ENCODE results near the gene TAF8.

Gene TAF8

GRCh38 chr6:42028234-42029061 is 21.9 kb upstream of the TAF8 start:
- TF ChIP-seq RAD21 (IDR thresholded peaks at IDR 0.05; ENCODE audit: low read depth) = no peak
- no peak for TF ChIP-seq YY1 (IDR thresholded peaks at IDR 0.05; ENCODE audit: low read depth)
- TF ChIP-seq ZBTB7A (IDR thresholded peaks at IDR 0.05; ENCODE audit: low read depth) = no peak
- no peak for TF ChIP-seq EGR1 (IDR thresholded peaks at IDR 0.05)
- TF ChIP-seq, protein P1, sequence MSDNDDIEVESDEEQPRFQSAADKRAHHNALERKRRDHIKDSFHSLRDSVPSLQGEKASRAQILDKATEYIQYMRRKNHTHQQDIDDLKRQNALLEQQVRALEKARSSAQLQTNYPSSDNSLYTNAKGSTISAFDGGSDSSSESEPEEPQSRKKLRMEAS (IDR thresholded peaks at IDR 0.05) = no peak
- no peak for TF ChIP-seq CREB1 (IDR thresholded peaks at IDR 0.05; ENCODE audit: low read depth)
- TF ChIP-seq TAF1 (IDR thresholded peaks at IDR 0.05; ENCODE audit: low read depth) = no peak
- no peak for TF ChIP-seq TEAD4 (IDR thresholded peaks at IDR 0.05)
- TF ChIP-seq, protein P2, sequence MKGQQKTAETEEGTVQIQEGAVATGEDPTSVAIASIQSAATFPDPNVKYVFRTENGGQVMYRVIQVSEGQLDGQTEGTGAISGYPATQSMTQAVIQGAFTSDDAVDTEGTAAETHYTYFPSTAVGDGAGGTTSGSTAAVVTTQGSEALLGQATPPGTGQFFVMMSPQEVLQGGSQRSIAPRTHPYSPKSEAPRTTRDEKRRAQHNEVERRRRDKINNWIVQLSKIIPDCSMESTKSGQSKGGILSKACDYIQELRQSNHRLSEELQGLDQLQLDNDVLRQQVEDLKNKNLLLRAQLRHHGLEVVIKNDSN (IDR thresholded peaks at IDR 0.05) = no peak
- TF ChIP-seq CEBPB (IDR thresholded peaks at IDR 0.05) = no peak
- TF ChIP-seq EP300 (IDR thresholded peaks at IDR 0.05; ENCODE audit: borderline replicate concordance) = no peak
- no peak for TF ChIP-seq TCF12 (IDR thresholded peaks at IDR 0.05; ENCODE audit: low read depth)

GRCh38 chr6:42029062-42029685 is 21.1 kb upstream of the TAF8 start:
- TF ChIP-seq RAD21 (IDR thresholded peaks at IDR 0.05; ENCODE audit: low read depth) (no peak), TAF1 (IDR thresholded peaks at IDR 0.05; ENCODE audit: low read depth) (no peak), YY1 (IDR thresholded peaks at IDR 0.05; ENCODE audit: low read depth) (no peak), NFIC (IDR thresholded peaks at IDR 0.05) (no peak), TCF12 (IDR thresholded peaks at IDR 0.05; ENCODE audit: low read depth) (no peak), FOXM1 (IDR thresholded peaks at IDR 0.05; ENCODE audit: borderline replicate concordance, low read depth) (no peak), CREB1 (IDR thresholded peaks at IDR 0.05; ENCODE audit: low read depth) (no peak), TEAD4 (IDR thresholded peaks at IDR 0.05) (no peak), EGR1 (IDR thresholded peaks at IDR 0.05) (no peak), CEBPB (IDR thresholded peaks at IDR 0.05) (no peak)
- TF ChIP-seq, protein P1 (IDR thresholded peaks at IDR 0.05) = no peak

GRCh38 chr6:42029881-42030280 is 20.4 kb upstream of the TAF8 start:
- TF ChIP-seq, protein P2 (IDR thresholded peaks at IDR 0.05) = no peak
- no peak for TF ChIP-seq EP300 (IDR thresholded peaks at IDR 0.05; ENCODE audit: borderline replicate concordance)
- no peak for TF ChIP-seq CEBPB (IDR thresholded peaks at IDR 0.05)
- no peak for TF ChIP-seq ZBTB7A (IDR thresholded peaks at IDR 0.05; ENCODE audit: low read depth)
- no peak for TF ChIP-seq TCF12 (IDR thresholded peaks at IDR 0.05; ENCODE audit: low read depth)
- no peak for TF ChIP-seq TEAD4 (IDR thresholded peaks at IDR 0.05)
- TF ChIP-seq, protein P3, sequence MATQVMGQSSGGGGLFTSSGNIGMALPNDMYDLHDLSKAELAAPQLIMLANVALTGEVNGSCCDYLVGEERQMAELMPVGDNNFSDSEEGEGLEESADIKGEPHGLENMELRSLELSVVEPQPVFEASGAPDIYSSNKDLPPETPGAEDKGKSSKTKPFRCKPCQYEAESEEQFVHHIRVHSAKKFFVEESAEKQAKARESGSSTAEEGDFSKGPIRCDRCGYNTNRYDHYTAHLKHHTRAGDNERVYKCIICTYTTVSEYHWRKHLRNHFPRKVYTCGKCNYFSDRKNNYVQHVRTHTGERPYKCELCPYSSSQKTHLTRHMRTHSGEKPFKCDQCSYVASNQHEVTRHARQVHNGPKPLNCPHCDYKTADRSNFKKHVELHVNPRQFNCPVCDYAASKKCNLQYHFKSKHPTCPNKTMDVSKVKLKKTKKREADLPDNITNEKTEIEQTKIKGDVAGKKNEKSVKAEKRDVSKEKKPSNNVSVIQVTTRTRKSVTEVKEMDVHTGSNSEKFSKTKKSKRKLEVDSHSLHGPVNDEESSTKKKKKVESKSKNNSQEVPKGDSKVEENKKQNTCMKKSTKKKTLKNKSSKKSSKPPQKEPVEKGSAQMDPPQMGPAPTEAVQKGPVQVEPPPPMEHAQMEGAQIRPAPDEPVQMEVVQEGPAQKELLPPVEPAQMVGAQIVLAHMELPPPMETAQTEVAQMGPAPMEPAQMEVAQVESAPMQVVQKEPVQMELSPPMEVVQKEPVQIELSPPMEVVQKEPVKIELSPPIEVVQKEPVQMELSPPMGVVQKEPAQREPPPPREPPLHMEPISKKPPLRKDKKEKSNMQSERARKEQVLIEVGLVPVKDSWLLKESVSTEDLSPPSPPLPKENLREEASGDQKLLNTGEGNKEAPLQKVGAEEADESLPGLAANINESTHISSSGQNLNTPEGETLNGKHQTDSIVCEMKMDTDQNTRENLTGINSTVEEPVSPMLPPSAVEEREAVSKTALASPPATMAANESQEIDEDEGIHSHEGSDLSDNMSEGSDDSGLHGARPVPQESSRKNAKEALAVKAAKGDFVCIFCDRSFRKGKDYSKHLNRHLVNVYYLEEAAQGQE (IDR thresholded peaks at IDR 0.05; ENCODE audit: low read depth) = no peak
- TF ChIP-seq TAF1 (IDR thresholded peaks at IDR 0.05; ENCODE audit: low read depth) = no peak
- no peak for TF ChIP-seq EGR1 (IDR thresholded peaks at IDR 0.05)
- no peak for TF ChIP-seq YY1 (IDR thresholded peaks at IDR 0.05; ENCODE audit: low read depth)
- TF ChIP-seq NFIC (IDR thresholded peaks at IDR 0.05) = no peak
- no peak for TF ChIP-seq CREB1 (IDR thresholded peaks at IDR 0.05; ENCODE audit: low read depth)
- no peak for TF ChIP-seq FOXM1 (IDR thresholded peaks at IDR 0.05; ENCODE audit: borderline replicate concordance, low read depth)
- TF ChIP-seq, protein P1 (IDR thresholded peaks at IDR 0.05) = no peak
- no peak for TF ChIP-seq RAD21 (IDR thresholded peaks at IDR 0.05; ENCODE audit: low read depth)

- TF ChIP-seq EGR1 (IDR thresholded peaks at IDR 0.05) (no peak), RAD21 (IDR thresholded peaks at IDR 0.05; ENCODE audit: low read depth) (no peak)
Measured at GRCh38 chr6:42030585-42031506, 19.5 kb upstream of the TAF8 start.

DNA sequence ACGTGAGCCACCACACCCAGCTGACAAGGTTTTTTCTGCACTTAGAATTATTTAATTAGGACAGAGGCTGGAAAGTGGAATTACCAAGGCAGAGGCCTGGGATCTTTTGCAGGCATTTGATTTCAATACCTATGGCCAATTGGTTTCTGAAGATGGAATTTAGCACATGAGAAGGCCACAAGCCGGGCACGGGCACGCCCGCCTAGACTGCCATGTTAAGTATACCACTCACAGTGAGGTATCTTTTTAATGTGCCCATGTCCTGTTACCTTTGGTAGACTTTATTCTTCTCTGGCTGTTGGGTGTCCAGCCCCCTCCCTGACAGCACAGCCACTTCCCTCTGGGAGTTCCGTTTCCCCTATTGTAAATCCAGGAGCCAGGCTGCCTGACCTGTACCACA is 18.0 kb upstream of the TAF8 start:
- TF ChIP-seq, protein P1 (IDR thresholded peaks at IDR 0.05) = no peak
- TF ChIP-seq TEAD4 (IDR thresholded peaks at IDR 0.05) (no peak), ZBTB7A (IDR thresholded peaks at IDR 0.05; ENCODE audit: low read depth) (no peak), TCF12 (IDR thresholded peaks at IDR 0.05; ENCODE audit: low read depth) (no peak), EGR1 (IDR thresholded peaks at IDR 0.05) (no peak), FOXM1 (IDR thresholded peaks at IDR 0.05; ENCODE audit: borderline replicate concordance, low read depth) (no peak), EP300 (IDR thresholded peaks at IDR 0.05; ENCODE audit: borderline replicate concordance) (no peak), CREB1 (IDR thresholded peaks at IDR 0.05; ENCODE audit: low read depth) (no peak)
- TF ChIP-seq, protein P2 (IDR thresholded peaks at IDR 0.05) = no peak
- TF ChIP-seq, protein P3 (IDR thresholded peaks at IDR 0.05; ENCODE audit: low read depth) = no peak
